Stimulated activated CD8-positive, alpha-beta memory T cell treated with anti-CD3 and anti-CD28 coated beads, Interleukin-4, amount 100 ng/mL, for 48 hours (primary cell): ENCODE results near the gene HSPA9.

Source experiments
- DNase-seq: peaks from one replicate; pipeline ENCODE4 v3.0.0-alpha.2; 2020

The HSPA9 gene

GRCh38 chr5:138594305-138595058 is 19.3 kb upstream of the HSPA9 start:
- DNase-seq = no peak

GRCh38 chr5:138588013-138588788 is 13.0 kb upstream of the HSPA9 start:
- DNase-seq = no peak

- DNase-seq = no peak
These were observed 10.0 kb upstream of the HSPA9 start for GRCh38 chr5:138585157-138585556.

- DNase-seq = no peak
These were observed 8.9 kb upstream of the HSPA9 start for GRCh38 chr5:138583984-138584637.

GRCh38 chr5:138582959-138583358 is 7.8 kb upstream of the HSPA9 start:
- no peak for DNase-seq

GRCh38 chr5:138580777-138581176 is 5.6 kb upstream of the HSPA9 start:
- no peak for DNase-seq

GRCh38 chr5:138580001-138580400 is 4.8 kb upstream of the HSPA9 start:
- no peak for DNase-seq

- no peak for DNase-seq
These were observed 4.3 kb upstream of the HSPA9 start for GRCh38 chr5:138579517-138579863.

- DNase-seq = no peak
These were observed 2.3 kb upstream of the HSPA9 start for GRCh38 chr5:138577452-138577851.

GRCh38 chr5:138574744-138575193 is 432 bp downstream of the HSPA9 start:
- DNase-seq = no peak

GRCh38 chr5:138573949-138574670 is 1.1 kb downstream of the HSPA9 start:
- DNase-seq = no peak

- DNase-seq = no peak
These were observed 2.0 kb downstream of the HSPA9 start for GRCh38 chr5:138573223-138573622.

- DNase-seq = no peak
These were observed 4.3 kb downstream of the HSPA9 start for GRCh38 chr5:138570871-138571270.

- no peak for DNase-seq
These were observed 5.4 kb downstream of the HSPA9 start for GRCh38 chr5:138569782-138570181.

- DNase-seq = no peak
These were observed 7.0 kb downstream of the HSPA9 start for GRCh38 chr5:138568061-138568824.

GRCh38 chr5:138566792-138567191 is 8.4 kb downstream of the HSPA9 start:
- no peak for DNase-seq

GRCh38 chr5:138565100-138565821 is 9.9 kb downstream of the HSPA9 start:
- no peak for DNase-seq

GRCh38 chr5:138564242-138564641 is 11.0 kb downstream of the HSPA9 start:
- DNase-seq = no peak

GRCh38 chr5:138563340-138564118 is 11.7 kb downstream of the HSPA9 start:
- DNase-seq = no peak

- no peak for DNase-seq
These were observed 14.2 kb downstream of the HSPA9 start for GRCh38 chr5:138560971-138561370.

- no peak for DNase-seq
These were observed 15.3 kb downstream of the HSPA9 start for GRCh38 chr5:138559937-138560336.
